ENCODE data around the gene CR2.

DNA sequence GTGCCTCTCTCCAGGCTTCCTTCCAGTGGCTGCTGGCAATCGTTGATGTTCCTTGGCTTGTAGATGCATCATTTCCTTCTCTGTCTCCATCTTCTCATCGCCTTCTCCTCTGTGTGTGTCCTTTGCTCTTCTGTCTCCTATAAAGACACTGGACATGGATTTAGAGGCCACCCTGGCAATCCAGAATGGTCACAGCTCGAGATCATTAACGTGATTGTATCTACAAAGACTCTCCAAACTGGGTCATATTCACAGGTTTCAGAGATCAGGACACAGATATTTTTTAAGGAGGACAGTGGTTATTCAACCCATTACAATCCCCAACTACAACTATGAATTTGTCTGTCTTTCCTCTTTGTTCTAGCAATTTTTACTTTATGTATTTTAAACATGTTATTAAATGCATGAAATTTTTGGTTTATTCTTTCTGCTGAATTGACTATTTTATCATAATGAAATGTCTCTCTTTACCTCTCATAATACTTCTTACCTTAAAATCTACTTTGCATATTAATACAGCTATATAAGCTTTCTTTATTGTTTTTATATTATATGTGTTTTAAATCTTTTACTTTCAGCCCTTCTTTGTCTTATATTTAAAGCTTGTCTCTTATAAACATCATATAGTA lies 64.6 kb downstream of the CR2 start:
- TF ChIP-seq, protein P1, sequence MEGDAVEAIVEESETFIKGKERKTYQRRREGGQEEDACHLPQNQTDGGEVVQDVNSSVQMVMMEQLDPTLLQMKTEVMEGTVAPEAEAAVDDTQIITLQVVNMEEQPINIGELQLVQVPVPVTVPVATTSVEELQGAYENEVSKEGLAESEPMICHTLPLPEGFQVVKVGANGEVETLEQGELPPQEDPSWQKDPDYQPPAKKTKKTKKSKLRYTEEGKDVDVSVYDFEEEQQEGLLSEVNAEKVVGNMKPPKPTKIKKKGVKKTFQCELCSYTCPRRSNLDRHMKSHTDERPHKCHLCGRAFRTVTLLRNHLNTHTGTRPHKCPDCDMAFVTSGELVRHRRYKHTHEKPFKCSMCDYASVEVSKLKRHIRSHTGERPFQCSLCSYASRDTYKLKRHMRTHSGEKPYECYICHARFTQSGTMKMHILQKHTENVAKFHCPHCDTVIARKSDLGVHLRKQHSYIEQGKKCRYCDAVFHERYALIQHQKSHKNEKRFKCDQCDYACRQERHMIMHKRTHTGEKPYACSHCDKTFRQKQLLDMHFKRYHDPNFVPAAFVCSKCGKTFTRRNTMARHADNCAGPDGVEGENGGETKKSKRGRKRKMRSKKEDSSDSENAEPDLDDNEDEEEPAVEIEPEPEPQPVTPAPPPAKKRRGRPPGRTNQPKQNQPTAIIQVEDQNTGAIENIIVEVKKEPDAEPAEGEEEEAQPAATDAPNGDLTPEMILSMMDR (IDR thresholded peaks at IDR 0.05) = no peak
- TF ChIP-seq POLR2A (IDR thresholded peaks at IDR 0.05) = no peak
